CD14-positive monocyte (primary cell): ENCODE measurements around the gene HDAC4. TPM values are rescaled to one million over a fixed set of nuclear protein-coding genes. Genes with fewer than 3 reads are reported as not detected.
A peak's percentile ranks its signal among the peaks of the same experiment; 100 is the strongest.

Experiments used
- DNase-seq, 3 donors: peaks; one replicate each; pipeline ENCODE4 v3.0.0-alpha.2; 2011 to 2022
- H2AFZ ChIP-seq: 2 replicates; pipeline ENCODE4 v1.6.0; 2012; ENCODE audit warnings: mild to moderate bottlenecking, low read depth, low read length, inconsistent platforms; ENCODE audit not compliant: insufficient read depth, poor library complexity, severe bottlenecking
- H3K27ac ChIP-seq, 2 donors: 1 replicate in 1 of 2; 2 replicates in 1 of 2; pipeline ENCODE4 v1.5.1; 2012 to 2013; ENCODE audit warnings: low read length in 2 of 2, control low read depth in 1 of 2, inconsistent platforms in 1 of 2, low read depth in 1 of 2, mild to moderate bottlenecking in 1 of 2
- H3K27me3 ChIP-seq, 2 donors: one replicate each; pipeline versions ENCODE4 v1.6.0 to v1.6.1; 2011 to 2013; ENCODE audit warnings: low read length in 2 of 2; ENCODE audit not compliant: control insufficient read depth in 2 of 2, insufficient read depth in 2 of 2
- H3K36me3 ChIP-seq, 2 donors: replicated peaks in 1 of 2; 1 replicate in 1 of 2; 2 replicates in 1 of 2; pipeline versions ENCODE4 v1.5.1 to v1.6.1; 2012 to 2013; ENCODE audit warnings: low read length in 2 of 2, control low read depth in 1 of 2, inconsistent platforms in 1 of 2, mild to moderate bottlenecking in 1 of 2; ENCODE audit not compliant: insufficient read depth in 2 of 2, control insufficient read depth in 1 of 2
- H3K4me1 ChIP-seq, 2 donors: 1 replicate in 1 of 2; 2 replicates in 1 of 2; pipeline versions ENCODE4 v1.5.1 to v1.6.1; 2012 to 2013; ENCODE audit warnings: low read length in 2 of 2, control low read depth in 1 of 2, inconsistent platforms in 1 of 2, mild to moderate bottlenecking in 1 of 2, moderate library complexity in 1 of 2; ENCODE audit not compliant: insufficient read depth in 2 of 2, control insufficient read depth in 1 of 2
- H3K4me2 ChIP-seq: replicated peaks from 2 replicates; pipeline ENCODE3; 2012; ENCODE audit warnings: low read length, moderate library complexity, mild to moderate bottlenecking; ENCODE audit not compliant: poor library complexity, severe bottlenecking; ENCODE audit errors: extremely low read depth
- H3K4me3 ChIP-seq, 3 experiments: fragments of 200-600 bp in 1 of 3; sonication (generic) in 1 of 3; replicated peaks in 1 of 3; 1 replicate in 2 of 3; 2 replicates in 1 of 3; pipeline ENCODE4 v1.5.1; 2011 to 2013; ENCODE audit warnings: low read length in 3 of 3, mild to moderate bottlenecking in 3 of 3, control low read depth in 2 of 3, low read depth in 2 of 3, inconsistent platforms in 1 of 3, moderate library complexity in 1 of 3
- H3K79me2 ChIP-seq: 2 replicates; pipeline ENCODE4 v1.6.0; 2012; ENCODE audit warnings: mild to moderate bottlenecking, control low read depth, inconsistent platforms, low read length, moderate library complexity; ENCODE audit not compliant: insufficient read depth
- H3K9ac ChIP-seq: 2 replicates; pipeline ENCODE4 v1.6.0; 2017; ENCODE audit warnings: low read length, mild to moderate bottlenecking; ENCODE audit not compliant: insufficient read depth, poor library complexity, severe bottlenecking
- H3K9me3 ChIP-seq, 2 donors: replicated peaks in 1 of 2; 1 replicate in 1 of 2; 2 replicates in 1 of 2; pipeline versions ENCODE4 v1.5.1 to v1.6.1; 2012 to 2013; ENCODE audit warnings: low read length in 2 of 2, control low read depth in 1 of 2; ENCODE audit not compliant: control insufficient read depth in 1 of 2, insufficient read depth in 1 of 2
- H4K20me1 ChIP-seq: 2 replicates; pipeline ENCODE4 v1.6.0; 2012; ENCODE audit warnings: mild to moderate bottlenecking, low read length, control low read depth, moderate library complexity; ENCODE audit not compliant: insufficient read depth
- H3K27ac Mint-ChIP-seq, 7 donors: one replicate each; pipeline ENCODE4 v1.8.0; 2020; ENCODE audit warnings: mild to moderate bottlenecking in 7 of 7, mixed read lengths in 7 of 7, moderate library complexity in 6 of 7, inconsistent platforms in 2 of 7
- H3K27me3 Mint-ChIP-seq, 3 donors: one replicate each; pipeline ENCODE4 v1.8.0; 2021 to 2022; ENCODE audit warnings: low read depth in 3 of 3, mild to moderate bottlenecking in 3 of 3, mixed read lengths in 3 of 3, moderate library complexity in 3 of 3, inconsistent platforms in 1 of 3
- H3K36me3 Mint-ChIP-seq, 2 donors: one replicate each; pipeline ENCODE4 v1.8.0; 2020; ENCODE audit warnings: mixed read lengths in 2 of 2, inconsistent platforms in 1 of 2, mild to moderate bottlenecking in 1 of 2
- H3K4me1 Mint-ChIP-seq: one replicate; pipeline ENCODE4 v1.8.0; 2020; ENCODE audit warnings: mild to moderate bottlenecking, mixed read lengths
- H3K4me3 Mint-ChIP-seq, 2 donors: one replicate each; pipeline ENCODE4 v1.8.0; 2020; ENCODE audit warnings: mild to moderate bottlenecking in 2 of 2, mixed read lengths in 2 of 2, moderate library complexity in 1 of 2
- H3K9me3 Mint-ChIP-seq, 7 donors: one replicate each; pipeline ENCODE4 v1.8.0; 2020 to 2022; ENCODE audit warnings: mixed read lengths in 7 of 7, mild to moderate bottlenecking in 6 of 7, moderate library complexity in 6 of 7, inconsistent platforms in 2 of 7
- WGBS: methylation state at CpG from one replicate; pipeline ENCODE4 v1.1.5; 2013; ENCODE audit warnings: missing lambda C conversion rate; ENCODE audit not compliant: insufficient coverage; 5-methylcytosine and 5-hydroxymethylcytosine counted together
- intact Hi-C, 2 donors: fragments of 100-400 bp; cut with micrococcal nuclease; formaldehyde crosslinking; loops; one replicate each; pipeline versions ENCODE4 v1.15.0 to v1.15.1; 2023
- polyA plus RNA-seq, 3 donors: library from polyadenylated mRNA; depleted of rRNA in 1 of 3; unstranded in 2 of 3; stranded (reverse) in 1 of 3; fragments of 300-500 nt in 2 of 3; fragments of >200 nt in 1 of 3; fragmentation: Illumina TruSeq in 2 of 3; gene quantifications; 1 replicate in 2 of 3; 2 replicates in 1 of 3; pipeline ENCODE4 v1.2.3, GENCODE V29; 2012 to 2021
- TF ChIP-seq, protein P1 (sequence below): fragments of 200-600 bp; IDR thresholded peaks from one replicate; pipeline ENCODE4 v1.8.0; 2022; ENCODE audit warnings: antibody characterized with exemption, mild to moderate bottlenecking

The HDAC4 gene
- polyA plus RNA-seq, 3 donors = 3.3 to 23.0 (median 4.5) TPM

DNA sequence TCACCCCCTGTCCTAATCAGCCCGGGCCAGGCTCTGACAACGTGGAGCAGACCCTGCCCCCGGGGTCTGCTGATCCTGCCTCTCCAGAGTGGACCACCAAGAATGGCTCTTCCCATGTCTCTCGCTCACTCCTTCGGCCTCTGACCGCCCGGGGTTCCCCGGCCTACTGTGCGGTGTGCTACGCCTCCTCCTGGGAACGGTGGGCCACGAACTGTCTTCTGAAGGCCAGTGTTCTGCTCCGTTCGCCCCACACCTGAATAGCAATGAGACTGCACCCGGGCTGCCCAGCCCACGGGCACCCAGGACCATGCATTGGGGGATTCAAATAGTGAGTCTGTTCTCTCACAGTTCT, 363.3 kb downstream of the HDAC4 start:
- Histone ChIP-seq H3K36me3 (no peaks in the 10 kb centered on the region), H2AFZ (no peak overlapping the region), H3K27me3 (peaks cover 0 to 7% of the 10 kb centered on the region in 2 donors), H3K4me1 (no peaks in the 10 kb centered on the region), H3K27ac (no peak overlapping the region), H4K20me1 (no peaks in the 10 kb centered on the region), H3K79me2 (no peaks in the 10 kb centered on the region), H3K4me2 (no peak overlapping the region), H3K9me3 (no peaks in the 10 kb centered on the region), H3K9ac (no peak overlapping the region), H3K4me3 (no peak overlapping the region)
- 91% methylated on average over 15 of the region's 16 CpGs for WGBS
- TF ChIP-seq, protein P1, sequence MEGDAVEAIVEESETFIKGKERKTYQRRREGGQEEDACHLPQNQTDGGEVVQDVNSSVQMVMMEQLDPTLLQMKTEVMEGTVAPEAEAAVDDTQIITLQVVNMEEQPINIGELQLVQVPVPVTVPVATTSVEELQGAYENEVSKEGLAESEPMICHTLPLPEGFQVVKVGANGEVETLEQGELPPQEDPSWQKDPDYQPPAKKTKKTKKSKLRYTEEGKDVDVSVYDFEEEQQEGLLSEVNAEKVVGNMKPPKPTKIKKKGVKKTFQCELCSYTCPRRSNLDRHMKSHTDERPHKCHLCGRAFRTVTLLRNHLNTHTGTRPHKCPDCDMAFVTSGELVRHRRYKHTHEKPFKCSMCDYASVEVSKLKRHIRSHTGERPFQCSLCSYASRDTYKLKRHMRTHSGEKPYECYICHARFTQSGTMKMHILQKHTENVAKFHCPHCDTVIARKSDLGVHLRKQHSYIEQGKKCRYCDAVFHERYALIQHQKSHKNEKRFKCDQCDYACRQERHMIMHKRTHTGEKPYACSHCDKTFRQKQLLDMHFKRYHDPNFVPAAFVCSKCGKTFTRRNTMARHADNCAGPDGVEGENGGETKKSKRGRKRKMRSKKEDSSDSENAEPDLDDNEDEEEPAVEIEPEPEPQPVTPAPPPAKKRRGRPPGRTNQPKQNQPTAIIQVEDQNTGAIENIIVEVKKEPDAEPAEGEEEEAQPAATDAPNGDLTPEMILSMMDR = no peak
- peaks cover 0 to 2% (median 0%) of the 10 kb centered on the region in 7 donors for H3K9me3 Mint-ChIP-seq
- H3K4me3 Mint-ChIP-seq = no peak overlapping the region
- H3K27ac Mint-ChIP-seq = no peak overlapping the region
- DNase-seq = no peak
- peaks cover 1 to 16% (median 12%) of the 10 kb centered on the region in 3 donors for H3K27me3 Mint-ChIP-seq
- intact Hi-C loops = loop anchor here (5.0 kb wide), 1 partner anchor 955 kb away; no protein-coding TSS in a partner anchor
- no peaks in the 10 kb centered on the region for H3K4me1 Mint-ChIP-seq
- no peaks in the 10 kb centered on the region for H3K36me3 Mint-ChIP-seq

GRCh38 chr2:239036819-239037558, 363.8 kb downstream of the HDAC4 start:
- WGBS = 89% methylated on average over 12 of the region's 21 CpGs
- H3K27ac Mint-ChIP-seq = peak overlapping the region in 1 of 7 donors; percentile 39
- Histone ChIP-seq H3K9me3 (no peaks in the 10 kb centered on the region), H3K4me2 (no peak overlapping the region), H3K27me3 (peaks cover 0 to 9% of the 10 kb centered on the region in 2 donors), H3K4me1 (no peaks in the 10 kb centered on the region), H3K4me3 (no peak overlapping the region), H2AFZ (no peak overlapping the region), H3K79me2 (no peaks in the 10 kb centered on the region), H3K27ac (no peak overlapping the region), H3K9ac (no peak overlapping the region), H4K20me1 (no peaks in the 10 kb centered on the region), H3K36me3 (no peaks in the 10 kb centered on the region)
- H3K27me3 Mint-ChIP-seq = peaks cover 1 to 20% (median 16%) of the 10 kb centered on the region in 3 donors
- no peak for DNase-seq
- intact Hi-C loops = loop anchor here (5.0 kb wide), 1 partner anchor 955 kb away; no protein-coding TSS in a partner anchor
- TF ChIP-seq, protein P1 = no peak
- H3K4me3 Mint-ChIP-seq = no peak overlapping the region
- peaks cover 0 to 2% (median 0%) of the 10 kb centered on the region in 7 donors for H3K9me3 Mint-ChIP-seq
- H3K4me1 Mint-ChIP-seq = no peaks in the 10 kb centered on the region
- H3K36me3 Mint-ChIP-seq = no peaks in the 10 kb centered on the region
